Skeletal muscle tissue (tissue), 4 donors: ENCODE results near the gene WDR74. TPM values are rescaled to one million over a fixed set of nuclear protein-coding genes. Genes with fewer than 3 reads are reported as not detected.
"Not testable (repeated sequence)": the region's sequence is repeated elsewhere in the genome, so short reads cannot be mapped to it uniquely, and the experiment has no call there.

Experiments used
- H3K27ac ChIP-seq: one replicate; pipeline ENCODE4 v1.7.0; 2013; ENCODE audit warnings: mild to moderate bottlenecking, low read depth, low read length, inconsistent platforms
- H3K27me3 ChIP-seq, 3 donors: one replicate each; pipeline ENCODE4 v1.7.0; 2013; ENCODE audit warnings: low read length in 3 of 3; ENCODE audit not compliant: control insufficient read depth in 3 of 3, insufficient read depth in 3 of 3
- H3K36me3 ChIP-seq, 3 donors: one replicate each; pipeline ENCODE4 v1.7.0; 2013; ENCODE audit warnings: low read length in 3 of 3; ENCODE audit not compliant: control insufficient read depth in 3 of 3, insufficient read depth in 3 of 3
- H3K4me1 ChIP-seq, 3 donors: one replicate each; pipeline ENCODE4 v1.7.0; 2013; ENCODE audit warnings: low read length in 3 of 3, mild to moderate bottlenecking in 3 of 3; ENCODE audit not compliant: control insufficient read depth in 3 of 3, insufficient read depth in 3 of 3
- H3K4me3 ChIP-seq, 3 donors: one replicate each; pipeline ENCODE4 v1.7.0; 2013; ENCODE audit warnings: low read length in 3 of 3
- H3K9ac ChIP-seq, 3 donors: one replicate each; pipeline ENCODE4 v1.7.0; 2013; ENCODE audit warnings: low read length in 3 of 3, mild to moderate bottlenecking in 3 of 3, moderate library complexity in 2 of 3, low read depth in 1 of 3
- H3K9me3 ChIP-seq, 3 donors: one replicate each; pipeline ENCODE4 v1.7.0; 2013; ENCODE audit warnings: low read length in 3 of 3; ENCODE audit not compliant: control insufficient read depth in 3 of 3
- total RNA-seq: library from RNA; depleted of rRNA; stranded (reverse); fragments of >200 nt; gene quantifications from one replicate; pipeline ENCODE4 v1.2.3, GENCODE V29; 2014
- donor health status: Osteomylitis.

The WDR74 gene
- total RNA-seq, 1 donor from 2014 or later = 65.8 TPM

DNA sequence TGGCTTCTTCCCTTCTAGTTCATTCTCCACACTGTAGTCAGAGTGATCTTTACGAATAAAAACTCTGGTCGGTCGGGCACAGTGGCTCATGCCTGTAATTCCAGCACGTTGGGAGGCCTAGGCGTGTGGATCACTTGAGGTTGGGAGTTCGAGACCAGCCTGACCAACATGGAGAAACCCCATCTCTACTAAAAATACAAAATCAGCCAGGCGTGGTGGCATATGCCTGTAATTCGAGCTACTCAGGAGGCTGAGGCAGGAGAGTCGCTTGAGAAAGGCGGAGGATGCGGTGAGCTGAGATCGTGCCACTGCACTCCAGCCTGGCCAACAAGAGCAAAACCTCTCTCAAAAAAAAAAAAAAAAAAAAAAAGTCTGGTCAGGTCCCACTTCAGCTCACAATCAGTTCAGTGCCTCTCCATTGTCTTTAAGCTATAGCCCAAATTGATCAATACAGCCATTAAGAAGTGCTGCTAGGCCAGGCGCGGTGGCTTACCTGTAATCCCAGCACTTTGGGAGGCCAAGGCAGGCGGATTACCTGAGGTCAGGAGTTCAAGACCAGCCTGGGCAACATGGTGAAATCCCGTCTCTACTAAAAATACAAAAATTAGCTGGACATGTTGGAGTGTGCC, 22.3 kb upstream of the WDR74 start:
- not testable (repeated sequence) for H3K36me3 ChIP-seq, H3K9ac ChIP-seq, H3K4me3 ChIP-seq, H3K9me3 ChIP-seq, H3K27ac ChIP-seq, H3K4me1 ChIP-seq, H3K27me3 ChIP-seq

DNA sequence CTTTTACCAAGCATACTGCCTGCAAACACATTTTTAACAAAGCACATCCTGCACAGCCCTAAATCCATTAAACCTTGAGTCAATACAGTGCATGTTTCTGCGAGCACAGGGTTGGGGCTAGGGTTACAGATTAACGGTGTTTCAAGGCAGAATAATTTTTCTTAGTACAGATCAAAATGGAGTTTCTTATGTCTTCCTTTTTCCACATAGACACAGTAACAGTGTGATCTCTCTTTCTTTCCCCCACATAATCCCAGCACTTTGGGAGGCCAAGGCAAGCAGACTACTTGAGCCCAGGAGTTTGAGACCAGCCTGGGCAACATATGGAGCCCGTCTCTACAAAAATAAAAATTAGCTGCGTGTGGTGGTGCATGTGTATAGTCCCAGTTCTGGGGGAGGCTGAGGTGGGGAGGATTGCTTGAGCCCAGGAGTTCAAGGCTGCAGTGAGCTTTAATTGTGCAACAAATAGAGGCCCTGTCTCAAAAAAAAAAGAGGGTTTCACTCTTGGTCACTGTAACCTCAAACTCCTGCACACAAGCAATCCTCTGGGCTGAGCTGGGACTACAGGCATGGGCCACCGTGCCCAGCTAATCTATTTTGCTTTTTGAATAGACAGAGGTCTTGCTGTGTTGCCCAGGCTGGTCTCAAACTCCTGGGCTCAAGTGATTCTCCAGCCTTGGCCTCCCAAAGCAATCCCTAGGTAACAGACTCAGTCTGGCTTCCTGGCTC, 21.6 kb upstream of the WDR74 start:
- H3K4me3 ChIP-seq = no peak overlapping the region
- H3K27me3 ChIP-seq = no peaks in the 10 kb centered on the region
- no peak overlapping the region for H3K27ac ChIP-seq
- H3K4me1 ChIP-seq = peaks cover 6 to 11% (median 7%) of the 10 kb centered on the region in 3 donors
- H3K36me3 ChIP-seq = no peaks in the 10 kb centered on the region
- no peak overlapping the region for H3K9ac ChIP-seq
- no peaks in the 10 kb centered on the region for H3K9me3 ChIP-seq

DNA sequence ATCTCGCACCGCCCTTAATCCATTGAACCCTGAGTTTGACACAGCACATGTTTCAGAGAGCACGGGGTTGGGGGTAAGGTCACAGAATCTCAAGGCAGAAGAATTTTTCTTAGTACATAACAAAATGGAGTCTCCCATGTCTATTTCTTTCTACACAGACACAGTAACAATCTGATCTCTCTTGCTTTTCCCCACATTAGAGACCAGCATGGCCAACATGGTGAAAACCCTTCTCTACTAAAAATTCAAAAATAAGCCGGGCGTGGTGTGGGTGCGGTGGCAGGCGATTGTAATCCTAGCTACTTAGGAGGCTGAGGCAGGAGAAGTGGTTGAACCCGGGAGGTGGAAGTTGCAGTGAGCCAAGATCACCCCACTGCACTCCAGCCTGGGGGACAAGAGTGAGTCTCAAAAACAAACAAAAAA, 19.9 kb upstream of the WDR74 start:
- H3K9ac ChIP-seq, H3K27me3 ChIP-seq, H3K4me3 ChIP-seq, H3K36me3 ChIP-seq, H3K9me3 ChIP-seq, H3K27ac ChIP-seq: not testable (repeated sequence)
- H3K4me1 ChIP-seq = peaks cover 13 to 26% (median 20%) of the 10 kb centered on the region in 3 donors

DNA sequence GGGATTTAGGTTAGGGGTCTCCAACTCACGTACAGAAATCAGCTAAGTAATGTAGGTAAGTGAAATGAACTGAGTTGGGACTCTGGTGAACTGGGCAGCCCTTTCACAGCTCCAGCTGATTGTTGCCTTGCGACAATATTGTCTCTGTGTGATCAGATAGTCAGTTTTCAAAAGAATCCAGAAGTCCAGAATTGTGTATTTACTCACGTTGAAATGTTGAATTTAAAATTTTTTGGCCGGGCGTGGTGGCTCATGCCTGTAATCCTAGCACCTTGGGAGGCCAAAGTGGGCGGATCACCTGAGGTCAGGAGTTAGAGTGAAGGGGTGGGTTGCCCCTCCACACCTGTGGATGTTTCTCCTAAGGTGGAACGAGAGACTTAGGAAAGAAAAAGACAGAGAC, 18.8 kb upstream of the WDR74 start:
- Histone ChIP-seq H3K27me3 (no peaks in the 10 kb centered on the region), H3K27ac (no peak overlapping the region), H3K4me3 (no peak overlapping the region), H3K36me3 (peaks cover 11 to 18% (median 13%) of the 10 kb centered on the region in 3 donors), H3K4me1 (peaks cover 22 to 36% (median 31%) of the 10 kb centered on the region in 3 donors), H3K9me3 (no peaks in the 10 kb centered on the region), H3K9ac (no peak overlapping the region)

DNA sequence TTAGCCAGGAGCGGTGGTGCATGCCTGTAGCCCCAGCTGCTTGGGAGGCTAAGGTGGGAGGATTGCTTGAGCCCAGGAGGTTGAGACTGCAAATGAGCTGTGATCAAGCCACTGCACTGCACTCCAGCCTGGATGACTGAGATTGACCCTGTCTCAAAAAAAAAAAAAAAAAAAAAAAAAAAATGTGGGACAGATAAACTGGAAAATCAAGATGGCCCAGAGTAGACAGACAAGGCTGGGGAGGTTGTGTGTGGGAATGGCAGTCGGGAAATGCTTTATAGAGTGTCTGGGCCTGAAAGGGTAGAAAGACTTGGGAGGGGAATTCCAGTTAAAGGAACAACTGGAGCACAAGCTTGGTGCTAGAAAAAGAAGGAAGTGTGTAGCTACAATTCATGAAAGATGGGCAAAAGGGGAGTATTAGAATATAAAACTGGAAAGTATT, 18.2 kb upstream of the WDR74 start:
- Histone ChIP-seq H3K36me3 (peaks cover 17 to 23% (median 18%) of the 10 kb centered on the region in 3 donors), H3K4me3 (no peak overlapping the region), H3K9me3 (no peaks in the 10 kb centered on the region), H3K4me1 (peaks cover 22 to 38% (median 32%) of the 10 kb centered on the region in 3 donors), H3K27ac (no peak overlapping the region), H3K27me3 (no peaks in the 10 kb centered on the region), H3K9ac (no peak overlapping the region)

DNA sequence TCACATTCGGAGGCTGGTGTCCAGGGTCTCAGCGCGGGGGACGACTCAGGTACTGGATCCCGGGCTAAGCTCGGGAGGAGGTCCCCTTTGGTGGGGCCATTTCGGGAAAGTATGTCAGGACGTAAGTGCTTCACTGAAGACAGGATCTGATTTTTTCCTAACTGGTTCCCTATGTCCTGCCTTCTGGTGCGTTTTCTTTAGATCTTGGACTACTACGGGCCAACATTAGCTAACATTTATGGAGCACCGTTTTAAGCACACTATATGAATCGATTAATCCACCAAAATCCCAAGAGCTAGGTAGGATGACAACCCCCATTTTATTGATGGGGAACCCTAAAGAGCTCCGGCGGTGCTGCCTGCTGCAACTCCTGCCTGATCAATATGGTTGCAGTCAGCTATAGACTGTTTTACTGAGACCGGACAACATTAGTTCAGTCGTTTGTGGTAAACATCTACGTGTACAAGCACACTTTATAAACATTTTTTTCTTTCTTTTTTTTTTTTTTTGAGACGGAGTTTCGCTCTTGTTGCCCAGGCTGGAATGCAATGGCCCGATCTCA, 17.0 kb upstream of the WDR74 start:
- no peaks in the 10 kb centered on the region for H3K27me3 ChIP-seq
- H3K4me3 ChIP-seq = peak overlapping the region; percentile 86 to 98 (median 96)
- peaks cover 22 to 38% (median 32%) of the 10 kb centered on the region in 3 donors for H3K4me1 ChIP-seq
- H3K9ac ChIP-seq = peak overlapping the region; percentile 77 to 90 (median 83)
- peaks cover 26 to 34% (median 28%) of the 10 kb centered on the region in 3 donors for H3K36me3 ChIP-seq
- H3K27ac ChIP-seq = peak overlapping the region; percentile 59
- no peaks in the 10 kb centered on the region for H3K9me3 ChIP-seq

DNA sequence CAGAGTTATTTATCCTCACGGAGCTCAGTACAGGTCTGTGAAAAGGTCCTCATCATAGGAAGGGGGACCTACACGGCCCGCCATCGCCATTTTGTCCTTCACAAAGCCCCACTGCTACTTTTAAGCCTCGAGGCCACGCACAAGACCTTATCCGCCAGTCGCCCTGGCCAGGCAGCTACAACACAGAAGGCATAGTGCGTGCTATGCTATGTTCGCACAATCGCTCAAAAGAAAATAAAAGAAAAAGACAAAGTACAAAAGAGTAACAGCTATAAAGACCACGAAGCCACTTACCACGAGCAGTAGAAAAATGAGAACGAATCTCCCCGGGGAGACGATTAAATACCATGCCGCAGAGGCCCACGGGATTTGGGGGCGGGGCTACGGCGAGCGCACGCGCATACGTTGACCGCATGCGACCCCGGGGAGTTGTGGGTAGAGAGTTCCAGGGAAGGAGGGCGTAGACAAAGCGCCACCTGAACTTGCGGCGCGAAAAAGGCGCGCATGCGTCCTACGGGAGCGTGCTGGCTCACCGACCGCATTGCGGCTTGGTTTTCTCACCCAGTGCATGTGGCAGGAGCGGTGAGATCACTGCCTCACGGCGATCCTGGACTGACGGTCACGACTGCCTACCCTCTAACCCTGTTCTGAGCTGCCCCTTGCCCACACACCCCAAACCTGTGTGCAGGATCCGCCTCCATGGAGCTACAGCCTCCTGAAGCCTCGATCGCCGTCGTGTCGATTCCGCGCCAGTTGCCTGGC, 16.4 kb upstream of the WDR74 start:
- Histone ChIP-seq H3K9me3 (no peaks in the 10 kb centered on the region), H3K36me3 (peaks cover 26 to 38% (median 30%) of the 10 kb centered on the region in 3 donors), H3K27me3 (no peaks in the 10 kb centered on the region), H3K9ac (peak overlapping the region; percentile 88 to 93 (median 91)), H3K27ac (peak overlapping the region; percentile 78), H3K4me1 (peaks cover 22 to 38% (median 32%) of the 10 kb centered on the region in 3 donors), H3K4me3 (peak overlapping the region; percentile 86 to 98 (median 96))

DNA sequence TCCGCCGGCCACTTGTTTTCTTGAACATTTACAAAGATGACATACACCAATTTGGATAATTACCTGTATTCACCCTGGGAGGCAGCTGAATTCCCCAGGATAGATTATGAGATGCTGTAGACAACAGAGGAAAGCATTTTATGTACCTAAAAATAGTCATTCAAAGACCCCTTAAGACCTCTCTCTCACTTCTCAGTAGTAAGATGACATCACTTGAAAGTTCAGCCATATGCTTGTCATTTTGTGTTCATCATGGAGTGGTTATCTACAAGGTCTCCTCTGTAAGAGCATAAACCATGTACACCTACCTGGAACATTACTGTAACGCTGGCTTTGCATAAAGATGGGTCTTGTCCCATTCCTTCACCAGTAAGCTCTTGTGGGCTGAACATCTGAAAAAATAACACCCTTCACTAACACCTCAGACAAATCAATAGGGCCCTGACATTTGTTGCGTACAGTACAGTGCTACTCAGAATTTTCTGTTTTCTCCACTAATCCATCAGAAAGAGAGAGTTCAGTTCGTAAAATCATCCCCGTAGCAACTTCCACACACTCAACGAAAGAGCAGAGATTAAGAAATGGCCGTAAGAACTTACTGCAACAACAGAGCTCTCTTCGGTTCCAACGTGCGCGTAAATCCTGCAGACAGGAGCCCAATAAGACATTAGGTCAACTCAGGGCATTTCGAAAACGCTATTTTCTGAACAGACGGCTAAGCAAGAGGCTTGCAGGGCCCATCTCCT, 15.6 kb upstream of the WDR74 start:
- Histone ChIP-seq H3K36me3 (peaks cover 26 to 38% (median 30%) of the 10 kb centered on the region in 3 donors), H3K27ac (peak overlapping the region; percentile 78), H3K9ac (peak overlapping the region; percentile 88 to 93 (median 91)), H3K4me3 (peak overlapping the region; percentile 86 to 98 (median 96)), H3K9me3 (no peaks in the 10 kb centered on the region), H3K4me1 (peaks cover 22 to 38% (median 32%) of the 10 kb centered on the region in 3 donors), H3K27me3 (no peaks in the 10 kb centered on the region)
